Mucosa of stomach (tissue), 1 donor: ENCODE data around the gene CYP2R1.
"Not testable (repeated sequence)": the region's sequence is repeated elsewhere in the genome, so short reads cannot be mapped to it uniquely, and the experiment has no call there.

Source experiments
- H3K27me3 ChIP-seq: one replicate; pipeline ENCODE4 v1.7.0; 2013; ENCODE audit warnings: mild to moderate bottlenecking, low read length; ENCODE audit not compliant: control insufficient read depth, insufficient read depth
- H3K36me3 ChIP-seq: one replicate; pipeline ENCODE4 v1.7.0; 2013; ENCODE audit warnings: low read length; ENCODE audit not compliant: control insufficient read depth, insufficient read depth
- H3K4me1 ChIP-seq: one replicate; pipeline ENCODE4 v1.7.0; 2013; ENCODE audit warnings: mild to moderate bottlenecking, low read length; ENCODE audit not compliant: control insufficient read depth, insufficient read depth
- H3K4me3 ChIP-seq: one replicate; pipeline ENCODE4 v1.7.0; 2013; ENCODE audit warnings: low read length
- H3K9ac ChIP-seq: one replicate; pipeline ENCODE4 v1.7.0; 2013; ENCODE audit warnings: mild to moderate bottlenecking, low read length, moderate library complexity
- H3K9me3 ChIP-seq: one replicate; pipeline ENCODE4 v1.7.0; 2013; ENCODE audit warnings: mild to moderate bottlenecking, low read length, moderate library complexity; ENCODE audit not compliant: control insufficient read depth
- donor health status: Pancreatic carcinoma.

The CYP2R1 gene

DNA sequence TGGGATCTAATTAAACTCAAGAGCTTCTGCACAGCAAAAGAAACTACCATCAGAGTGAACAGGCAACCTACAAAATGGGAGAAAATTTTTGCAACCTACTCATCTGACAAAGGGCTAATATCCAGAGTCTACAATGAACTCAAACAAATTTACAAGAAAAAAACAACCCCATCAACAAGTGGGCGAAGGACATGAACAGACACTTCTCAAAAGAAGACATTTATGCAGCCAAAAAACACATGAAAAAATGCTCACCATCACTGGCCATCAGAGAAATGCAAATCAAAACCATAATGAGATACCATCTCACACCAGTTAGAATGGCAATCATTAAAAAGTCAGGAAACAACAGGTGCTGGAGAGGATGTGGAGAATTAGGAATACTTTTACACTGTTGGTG lies 8.3 kb downstream of the CYP2R1 start:
- not testable (repeated sequence) for H3K9me3 ChIP-seq, H3K36me3 ChIP-seq

DNA sequence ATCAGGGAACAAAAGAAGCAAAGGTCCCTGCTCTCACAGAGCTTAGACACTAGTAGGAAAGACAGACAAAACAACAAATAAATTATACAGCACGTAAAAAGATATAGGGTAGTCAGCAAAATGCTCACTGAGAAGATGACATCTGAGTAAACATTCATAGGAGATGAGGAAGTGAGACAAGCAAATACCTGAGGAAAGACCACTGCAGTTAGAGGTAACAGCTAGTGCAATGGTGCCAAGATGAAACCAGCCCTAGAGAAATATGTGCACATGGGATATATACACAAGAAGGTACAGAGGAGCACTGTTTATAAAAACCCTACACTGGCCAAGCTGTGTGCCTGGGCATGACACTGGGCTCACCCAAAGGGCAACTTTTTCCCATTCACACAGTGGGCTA lies 9.8 kb downstream of the CYP2R1 start:
- H3K9me3 ChIP-seq = no peaks in the 10 kb centered on the region
- H3K9ac ChIP-seq = no peak overlapping the region
- H3K36me3 ChIP-seq = no peaks in the 10 kb centered on the region
- H3K4me1 ChIP-seq = peaks cover 10% of the 10 kb centered on the region
- no peak overlapping the region for H3K4me3 ChIP-seq
- no peaks in the 10 kb centered on the region for H3K27me3 ChIP-seq

More for the DNA sequence above, 8.3 kb downstream of the CYP2R1 start:
- H3K27me3 ChIP-seq, H3K4me3 ChIP-seq, H3K9ac ChIP-seq: not testable (repeated sequence)
- peaks cover 10% of the 10 kb centered on the region for H3K4me1 ChIP-seq

DNA sequence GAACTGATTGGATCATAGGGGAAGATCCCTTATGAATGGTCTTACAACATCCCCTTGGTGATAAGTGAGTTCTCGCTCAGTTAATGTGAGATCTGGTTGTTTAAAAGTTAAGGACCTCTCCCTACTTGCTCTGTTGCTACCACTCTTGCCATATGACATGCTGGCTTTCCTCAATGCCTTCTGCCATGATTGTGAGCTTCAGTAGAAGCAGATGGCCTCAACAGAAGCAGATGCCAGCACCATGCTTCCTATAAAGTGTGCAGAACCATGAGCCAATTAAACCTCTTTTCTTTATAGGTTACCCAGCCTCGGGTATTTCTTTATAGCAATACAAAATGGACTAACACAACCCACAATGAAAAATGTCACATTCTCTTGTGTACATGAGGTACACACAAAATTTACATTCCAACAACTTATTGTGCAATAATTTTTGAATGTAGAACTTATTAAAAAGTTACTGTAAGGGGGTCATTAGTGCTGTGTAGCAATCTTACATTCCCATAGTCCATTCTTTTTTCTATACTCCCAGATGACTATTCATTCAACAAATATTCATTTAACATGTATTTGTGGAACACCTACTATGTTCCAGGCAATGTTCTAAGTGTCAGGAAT lies 10.3 kb downstream of the CYP2R1 start:
- H3K9ac ChIP-seq = no peak overlapping the region
- peaks cover 3% of the 10 kb centered on the region for H3K36me3 ChIP-seq
- no peaks in the 10 kb centered on the region for H3K27me3 ChIP-seq
- no peak overlapping the region for H3K4me3 ChIP-seq
- peaks cover 8% of the 10 kb centered on the region for H3K4me1 ChIP-seq
- no peaks in the 10 kb centered on the region for H3K9me3 ChIP-seq

DNA sequence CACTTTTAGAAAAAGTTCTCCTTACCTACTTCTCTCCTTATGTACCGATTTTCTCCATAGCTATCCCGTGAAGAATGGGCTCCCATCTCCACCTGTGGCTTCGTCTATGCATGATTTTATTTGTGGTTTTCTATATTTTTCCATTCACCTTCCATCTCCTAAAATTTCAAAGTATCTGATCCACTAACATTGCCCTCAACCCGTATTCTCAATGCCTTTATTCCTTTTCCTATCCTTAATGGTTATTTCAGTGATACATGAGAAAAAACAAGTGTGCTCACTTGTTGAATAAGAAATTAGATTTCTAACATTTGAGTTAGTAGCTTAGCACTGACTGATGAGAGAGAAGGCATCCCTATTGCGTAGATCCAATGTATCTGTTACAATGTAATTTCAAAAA lies 16.9 kb downstream of the CYP2R1 start:
- Histone ChIP-seq H3K9me3 (no peaks in the 10 kb centered on the region), H3K4me1 (no peaks in the 10 kb centered on the region), H3K27me3 (no peaks in the 10 kb centered on the region), H3K4me3 (no peak overlapping the region), H3K9ac (no peak overlapping the region), H3K36me3 (peaks cover 4% of the 10 kb centered on the region)

DNA sequence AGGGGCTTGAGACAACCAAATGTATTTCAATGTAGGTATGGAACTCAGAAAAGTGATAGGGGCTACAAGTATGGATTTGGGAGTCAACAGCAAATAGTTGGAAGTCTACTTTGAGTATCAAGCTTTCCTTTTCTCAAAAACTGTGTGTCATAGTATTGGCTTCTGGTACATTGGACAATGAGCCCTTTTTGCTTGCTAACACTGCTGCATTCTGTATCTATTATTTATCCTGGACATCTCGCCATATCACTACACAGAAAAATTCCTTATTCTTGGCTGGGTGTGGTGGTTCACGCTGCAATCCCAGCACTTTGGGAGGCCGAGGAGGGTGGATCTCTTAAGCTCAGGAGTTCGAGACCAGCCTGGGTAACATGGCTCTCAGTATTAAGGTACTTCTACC lies 18.4 kb downstream of the CYP2R1 start:
- Histone ChIP-seq H3K9me3 (no peaks in the 10 kb centered on the region), H3K4me3 (no peak overlapping the region), H3K4me1 (no peaks in the 10 kb centered on the region), H3K27me3 (no peaks in the 10 kb centered on the region), H3K36me3 (peaks cover 4% of the 10 kb centered on the region), H3K9ac (no peak overlapping the region)

DNA sequence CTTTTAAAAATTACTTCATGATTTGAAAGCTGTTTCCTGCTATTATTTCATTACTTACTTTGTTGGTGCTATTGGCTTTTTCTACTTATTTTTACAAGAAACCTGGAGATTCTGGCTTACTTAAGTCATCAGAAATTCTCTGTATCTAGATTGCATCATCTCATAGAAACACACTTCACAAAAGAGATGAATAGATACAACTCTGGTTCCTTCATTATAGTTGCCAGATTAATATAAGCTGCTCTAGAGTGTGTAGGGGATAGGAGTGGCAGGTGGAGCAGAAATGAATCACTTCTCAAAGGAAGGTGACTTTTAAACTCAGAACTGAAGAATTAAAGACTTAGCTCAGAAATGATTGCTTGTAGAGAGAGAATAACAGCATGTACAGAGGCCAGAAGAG lies 20.0 kb downstream of the CYP2R1 start:
- Histone ChIP-seq H3K4me1 (no peaks in the 10 kb centered on the region), H3K36me3 (peaks cover 4% of the 10 kb centered on the region), H3K9ac (no peak overlapping the region), H3K27me3 (no peaks in the 10 kb centered on the region), H3K4me3 (no peak overlapping the region), H3K9me3 (no peaks in the 10 kb centered on the region)

DNA sequence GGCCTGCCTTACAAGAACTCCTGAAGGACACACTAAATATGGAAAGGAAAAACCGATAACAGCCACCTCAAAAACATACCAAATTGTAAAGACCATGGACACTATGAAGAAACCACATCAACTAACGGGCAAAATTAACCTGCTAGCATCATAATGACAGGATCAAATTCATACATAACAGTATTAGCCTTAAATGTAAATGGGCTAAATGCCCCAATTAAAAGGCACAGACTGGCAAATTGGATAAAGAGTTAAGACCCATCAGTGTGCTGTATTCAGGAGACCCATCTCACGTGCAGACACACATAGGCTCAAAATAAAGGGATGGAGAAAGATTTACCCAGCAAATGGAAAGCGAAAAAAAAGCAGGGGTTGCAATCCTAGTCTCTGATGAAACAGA lies 28.3 kb downstream of the CYP2R1 start:
- not testable (repeated sequence) for H3K36me3 ChIP-seq, H3K27me3 ChIP-seq, H3K4me1 ChIP-seq, H3K9me3 ChIP-seq, H3K9ac ChIP-seq, H3K4me3 ChIP-seq

DNA sequence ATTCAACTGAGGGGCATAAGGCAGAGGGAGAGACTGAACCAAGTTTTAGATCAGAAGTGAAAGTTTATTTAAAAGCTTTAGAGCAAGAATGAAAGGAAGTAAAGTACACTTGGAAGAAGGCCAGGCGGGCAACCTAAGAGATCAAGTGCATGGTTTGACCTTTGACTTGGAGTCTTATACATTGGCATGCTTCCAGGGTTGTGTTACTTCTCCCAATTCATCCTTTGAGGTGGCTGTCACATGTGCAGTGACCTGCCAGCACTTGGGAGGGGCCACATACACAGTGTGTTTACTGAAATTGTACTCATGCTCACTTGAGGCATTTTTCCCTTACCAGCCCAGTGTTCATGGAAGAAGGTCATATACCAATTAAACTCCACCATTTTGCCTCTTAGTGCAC lies 30.4 kb downstream of the CYP2R1 start:
- H3K4me1 ChIP-seq = peaks cover 7% of the 10 kb centered on the region
- no peaks in the 10 kb centered on the region for H3K9me3 ChIP-seq
- H3K9ac ChIP-seq = no peak overlapping the region
- H3K27me3 ChIP-seq = no peaks in the 10 kb centered on the region
- H3K36me3 ChIP-seq = no peaks in the 10 kb centered on the region
- H3K4me3 ChIP-seq = no peak overlapping the region

DNA sequence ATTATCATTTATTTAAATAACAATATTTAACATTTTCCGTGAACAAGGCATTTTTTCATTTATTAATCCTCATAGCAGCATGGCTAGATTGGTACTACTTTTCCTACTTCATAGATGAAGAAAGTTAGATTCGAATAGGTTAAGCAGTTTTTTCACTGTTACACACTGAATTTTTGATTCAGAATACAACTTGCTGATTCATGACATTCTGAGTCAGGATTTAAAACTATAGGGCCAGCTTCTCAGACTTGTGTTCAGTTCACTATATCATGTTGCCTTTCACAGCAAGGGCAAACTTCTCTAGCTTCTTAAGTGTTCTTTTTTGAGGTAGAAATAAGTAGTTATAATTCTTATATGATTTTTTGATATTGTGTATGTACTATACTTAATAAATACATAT lies 31.5 kb downstream of the CYP2R1 start:
- no peak overlapping the region for H3K4me3 ChIP-seq
- H3K27me3 ChIP-seq = no peaks in the 10 kb centered on the region
- no peak overlapping the region for H3K9ac ChIP-seq
- no peaks in the 10 kb centered on the region for H3K36me3 ChIP-seq
- peaks cover 7% of the 10 kb centered on the region for H3K4me1 ChIP-seq
- H3K9me3 ChIP-seq = no peaks in the 10 kb centered on the region

DNA sequence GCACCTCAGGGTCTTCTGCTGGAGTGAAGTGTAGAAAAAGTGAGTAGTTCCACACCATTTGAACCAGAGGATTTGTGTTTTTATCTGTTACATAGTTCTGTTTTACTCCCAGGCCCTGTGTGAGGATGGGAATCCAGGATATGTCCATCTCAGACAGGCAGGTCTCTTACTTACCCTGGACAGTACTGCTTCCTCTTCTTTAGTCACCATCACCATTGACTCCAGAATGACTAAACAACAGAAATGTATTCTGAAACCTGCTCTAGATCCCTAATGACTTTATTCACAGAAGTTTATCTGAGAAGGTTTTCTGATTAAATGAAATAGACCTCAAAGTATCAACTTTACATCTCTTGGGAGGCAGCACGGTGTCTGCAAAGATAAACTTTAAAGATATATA lies 33.6 kb downstream of the CYP2R1 start:
- H3K36me3 ChIP-seq = no peaks in the 10 kb centered on the region
- H3K9ac ChIP-seq = no peak overlapping the region
- no peak overlapping the region for H3K4me3 ChIP-seq
- peaks cover 7% of the 10 kb centered on the region for H3K4me1 ChIP-seq
- no peaks in the 10 kb centered on the region for H3K27me3 ChIP-seq
- no peaks in the 10 kb centered on the region for H3K9me3 ChIP-seq

DNA sequence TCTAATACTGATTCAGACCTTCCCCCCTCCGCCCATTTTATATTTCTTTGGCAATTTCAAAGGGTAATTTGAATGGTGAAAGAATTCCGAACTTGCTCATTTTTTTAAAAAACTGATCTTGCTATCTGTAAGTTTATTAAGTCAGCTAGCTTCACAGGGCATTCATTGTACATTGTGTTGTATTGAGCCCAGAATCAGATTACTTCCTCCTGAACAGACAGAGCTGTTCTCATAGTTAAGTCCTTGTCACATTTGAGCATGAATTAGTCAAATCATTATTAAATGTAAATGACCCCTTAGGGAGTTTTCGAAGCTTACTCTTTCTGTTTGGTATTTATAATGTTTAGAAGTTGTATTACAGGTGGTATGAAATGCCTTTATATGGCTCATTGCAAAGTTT lies 34.4 kb downstream of the CYP2R1 start:
- H3K4me3 ChIP-seq = no peak overlapping the region
- no peaks in the 10 kb centered on the region for H3K9me3 ChIP-seq
- H3K36me3 ChIP-seq = no peaks in the 10 kb centered on the region
- no peaks in the 10 kb centered on the region for H3K27me3 ChIP-seq
- no peak overlapping the region for H3K9ac ChIP-seq
- peaks cover 7% of the 10 kb centered on the region for H3K4me1 ChIP-seq

DNA sequence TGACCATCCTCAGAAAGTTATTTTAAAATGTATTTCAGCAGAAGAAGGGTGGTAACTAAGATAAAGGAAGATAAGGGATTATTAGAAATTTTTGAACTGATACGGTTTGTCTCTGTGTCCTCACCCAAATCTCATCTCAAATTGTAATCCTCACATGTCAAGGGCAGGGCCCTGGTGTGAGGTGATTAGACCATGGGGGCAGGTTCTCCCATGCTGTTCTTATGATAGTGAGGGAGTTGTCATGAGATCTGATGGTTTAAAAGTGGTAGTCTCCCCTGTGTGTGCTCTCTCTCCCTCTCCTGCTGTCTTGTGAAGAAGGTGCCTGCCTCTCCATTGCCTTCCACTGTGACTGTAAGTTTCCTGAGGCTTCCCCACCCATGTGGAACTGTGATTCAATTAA lies 36.1 kb downstream of the CYP2R1 start:
- no peaks in the 10 kb centered on the region for H3K27me3 ChIP-seq
- no peaks in the 10 kb centered on the region for H3K9me3 ChIP-seq
- H3K9ac ChIP-seq = no peak overlapping the region
- H3K36me3 ChIP-seq = no peaks in the 10 kb centered on the region
- no peak overlapping the region for H3K4me3 ChIP-seq
- H3K4me1 ChIP-seq = no peaks in the 10 kb centered on the region

DNA sequence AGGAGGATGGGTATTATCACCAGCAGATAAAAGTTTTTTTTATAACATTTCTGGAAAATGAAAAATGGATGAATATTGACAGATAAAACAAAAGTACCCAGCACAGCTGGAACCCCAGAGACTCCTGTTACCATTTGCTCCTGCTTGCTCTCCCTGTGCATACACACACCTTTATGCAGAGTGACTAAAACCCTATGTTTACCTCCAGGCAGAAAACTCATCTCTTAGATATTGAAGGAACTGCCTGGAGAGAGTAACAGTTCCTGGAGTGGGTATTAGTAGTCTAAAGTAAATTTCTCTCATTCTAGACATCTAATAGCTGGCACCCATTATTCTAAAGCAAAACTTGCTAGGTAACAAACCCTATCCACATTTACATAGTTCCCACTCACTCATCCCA lies 38.0 kb downstream of the CYP2R1 start:
- Histone ChIP-seq H3K4me3 (no peak overlapping the region), H3K36me3 (no peaks in the 10 kb centered on the region), H3K4me1 (no peaks in the 10 kb centered on the region), H3K9me3 (no peaks in the 10 kb centered on the region), H3K27me3 (no peaks in the 10 kb centered on the region), H3K9ac (no peak overlapping the region)
